Lower lobe of right lung (tissue), 2 donors: Measurements from ENCODE around the gene TXNL4A. TPM values are rescaled to one million over a fixed set of nuclear protein-coding genes. Genes with fewer than 3 reads are reported as not detected.
A peak's percentile ranks its signal among the peaks of the same experiment; 100 is the strongest.

Source experiments
- ATAC-seq, 2 donors: fragments of 200-7000 bp; cut with Tn5 transposase; one replicate each; pipeline ENCODE4 v1.9.1; 2020 to 2022; ENCODE audit warnings: mild to moderate bottlenecking in 2 of 2, moderate library complexity in 2 of 2
- DNase-seq: peaks from one replicate; pipeline ENCODE4 v3.0.0-alpha.2; 2020
- H3K27ac ChIP-seq: fragments of 200-600 bp; one replicate; pipeline ENCODE4 v1.8.0; 2022
- H3K27me3 ChIP-seq: fragments of 200-600 bp; one replicate; pipeline ENCODE4 v1.8.0; 2022; ENCODE audit warnings: low read depth
- H3K36me3 ChIP-seq: fragments of 200-600 bp; one replicate; pipeline ENCODE4 v1.8.0; 2022; ENCODE audit warnings: mild to moderate bottlenecking
- H3K4me1 ChIP-seq: fragments of 200-600 bp; one replicate; pipeline ENCODE4 v1.8.0; 2022
- H3K4me3 ChIP-seq: fragments of 200-600 bp; one replicate; pipeline ENCODE4 v1.8.0; 2022; ENCODE audit warnings: mild to moderate bottlenecking
- H3K9me3 ChIP-seq: fragments of 200-600 bp; one replicate; pipeline ENCODE4 v1.8.0; 2022
- intact Hi-C: fragments of 100-400 bp; cut with DNase I; formaldehyde crosslinking; loops from one replicate; pipeline ENCODE4 v1.11.0; 2022
- total RNA-seq: library from RNA; stranded (reverse); fragmentation: NEBNext Ultra II Directional; extraction: Animal tissue kit (Norgen Biotek cat#: 25700); gene quantifications from one replicate; pipeline ENCODE4 v1.2.1, GENCODE V29; 2021
- TF ChIP-seq, protein P1 (sequence below): fragments of 200-600 bp; IDR thresholded peaks from one replicate; pipeline ENCODE4 v1.8.0; 2022; ENCODE audit warnings: antibody characterized with exemption, mild to moderate bottlenecking
- donor health status: DM: no; HTN: yes; CAD: no; lungs with severe emphysema.

The TXNL4A gene
- total RNA-seq, 1 donor from 2014 or later, result 78.7 TPM

DNA sequence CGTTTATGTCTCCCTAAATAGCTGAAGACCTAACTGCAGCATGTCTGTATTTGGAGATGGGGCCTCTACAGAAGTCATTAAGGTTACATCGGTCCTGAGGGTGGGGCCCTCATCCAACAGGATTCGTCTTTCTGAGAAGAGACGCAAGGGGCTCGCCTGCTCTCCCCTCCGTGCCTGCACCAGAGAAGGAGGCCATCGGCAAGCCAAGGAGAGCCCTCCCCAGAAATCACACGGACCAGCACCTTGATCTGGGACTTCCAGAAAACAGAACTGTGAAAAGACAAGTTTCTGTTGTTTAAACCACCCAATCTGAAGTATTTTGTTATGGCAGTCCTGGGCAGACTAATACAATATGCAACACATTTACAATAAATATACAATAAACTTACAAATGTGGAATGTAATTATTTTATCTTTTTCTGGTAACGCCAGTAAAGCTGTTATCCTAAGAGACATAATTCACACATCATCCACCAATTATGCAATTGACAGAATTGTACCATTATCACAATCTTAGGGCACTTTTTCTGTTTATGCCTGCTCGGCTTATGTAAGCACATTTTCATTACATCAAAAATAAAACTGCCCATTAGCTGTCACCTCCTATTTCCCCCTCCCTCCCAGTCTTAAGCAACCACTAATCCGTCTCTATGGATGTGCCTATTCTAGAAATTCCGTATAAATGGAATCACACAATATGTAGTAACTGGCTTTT, 17.8 kb downstream of the TXNL4A start:
- intact Hi-C loops, result no loop called here

GRCh38 chr18:79965119-79965902, 23.1 kb downstream of the TXNL4A start:
- no peaks in the 10 kb centered on the region for H3K9me3 ChIP-seq
- H3K27ac ChIP-seq, result peak overlapping the region; percentile 85
- TF ChIP-seq, protein P1, sequence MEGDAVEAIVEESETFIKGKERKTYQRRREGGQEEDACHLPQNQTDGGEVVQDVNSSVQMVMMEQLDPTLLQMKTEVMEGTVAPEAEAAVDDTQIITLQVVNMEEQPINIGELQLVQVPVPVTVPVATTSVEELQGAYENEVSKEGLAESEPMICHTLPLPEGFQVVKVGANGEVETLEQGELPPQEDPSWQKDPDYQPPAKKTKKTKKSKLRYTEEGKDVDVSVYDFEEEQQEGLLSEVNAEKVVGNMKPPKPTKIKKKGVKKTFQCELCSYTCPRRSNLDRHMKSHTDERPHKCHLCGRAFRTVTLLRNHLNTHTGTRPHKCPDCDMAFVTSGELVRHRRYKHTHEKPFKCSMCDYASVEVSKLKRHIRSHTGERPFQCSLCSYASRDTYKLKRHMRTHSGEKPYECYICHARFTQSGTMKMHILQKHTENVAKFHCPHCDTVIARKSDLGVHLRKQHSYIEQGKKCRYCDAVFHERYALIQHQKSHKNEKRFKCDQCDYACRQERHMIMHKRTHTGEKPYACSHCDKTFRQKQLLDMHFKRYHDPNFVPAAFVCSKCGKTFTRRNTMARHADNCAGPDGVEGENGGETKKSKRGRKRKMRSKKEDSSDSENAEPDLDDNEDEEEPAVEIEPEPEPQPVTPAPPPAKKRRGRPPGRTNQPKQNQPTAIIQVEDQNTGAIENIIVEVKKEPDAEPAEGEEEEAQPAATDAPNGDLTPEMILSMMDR, result no peak
- H3K4me3 ChIP-seq, result peak overlapping the region; percentile 67
- peak; percentile 68 to 70 for ATAC-seq
- peaks cover 33% of the 10 kb centered on the region for H3K4me1 ChIP-seq
- H3K36me3 ChIP-seq, result peaks cover 28% of the 10 kb centered on the region
- intact Hi-C loops, result no loop called here
- H3K27me3 ChIP-seq, result no peaks in the 10 kb centered on the region
- peak; percentile 73 for DNase-seq

More for the DNA sequence above, 17.8 kb downstream of the TXNL4A start:
- no peak overlapping the region for H3K27ac ChIP-seq
- H3K4me3 ChIP-seq, result no peak overlapping the region
- no peaks in the 10 kb centered on the region for H3K9me3 ChIP-seq
- DNase-seq, result no peak
- no peaks in the 10 kb centered on the region for H3K27me3 ChIP-seq
- H3K36me3 ChIP-seq, result peaks cover 78% of the 10 kb centered on the region
- H3K4me1 ChIP-seq, result peaks cover 2% of the 10 kb centered on the region
- ATAC-seq, result no peak
- TF ChIP-seq, protein P1, result no peak

DNA sequence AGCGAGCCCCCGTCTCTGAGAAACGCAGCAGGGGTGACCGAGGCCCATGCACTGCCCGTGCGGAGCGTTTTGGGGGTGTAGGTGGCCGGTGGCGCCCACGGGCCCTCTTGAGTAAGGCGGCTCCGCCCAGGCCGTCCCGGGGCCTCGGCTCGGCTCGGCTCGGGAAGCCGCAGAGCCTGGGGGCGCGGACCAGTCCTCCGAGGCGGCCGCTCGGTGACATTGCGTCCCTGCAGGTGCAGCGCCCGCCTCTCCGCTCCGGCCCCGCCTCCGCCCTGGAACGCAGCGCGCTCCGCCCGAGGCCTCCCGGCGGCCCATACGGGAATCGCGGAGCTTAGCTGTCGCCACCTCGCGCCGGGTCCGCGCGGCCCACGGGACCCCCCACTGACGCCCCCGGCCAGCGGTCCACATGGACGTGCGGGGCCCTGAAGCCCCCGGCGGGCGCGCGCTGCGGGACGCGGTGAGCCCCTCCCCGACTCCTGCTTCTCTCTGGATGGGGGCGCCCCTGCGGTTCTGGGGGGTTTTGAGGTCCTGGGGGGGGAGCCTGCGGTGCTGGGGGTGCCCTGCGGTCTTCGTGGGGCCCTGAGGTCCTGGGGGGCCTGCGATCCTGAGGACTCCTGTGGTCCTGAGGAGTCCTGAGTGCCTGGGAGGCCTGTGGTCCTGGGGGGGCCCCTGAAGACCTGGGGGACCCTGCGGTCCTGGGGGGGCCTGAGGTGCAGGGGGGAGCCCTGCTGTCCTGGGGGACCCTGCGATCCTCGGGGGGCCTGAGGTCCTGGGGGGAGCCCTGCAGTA, 23.8 kb downstream of the TXNL4A start, which contains the start of gene HSBP1L1:
TSS of gene HSBP1L1 (plus strand) at position 314 of the 789 bp plus-strand sequence. CDS start at position 407, 93 bp downstream.
- ATAC-seq, result peak; percentile 90 to 91
- intact Hi-C loops, result no loop called here

GRCh38 chr18:79963658-79964329, 24.6 kb downstream of the TXNL4A start:
- peaks cover 18% of the 10 kb centered on the region for H3K36me3 ChIP-seq
- TF ChIP-seq, protein P1, result no peak
- peaks cover 42% of the 10 kb centered on the region for H3K4me1 ChIP-seq
- ATAC-seq (no peak), DNase-seq (no peak)
- H3K4me3 ChIP-seq, result peak overlapping the region; percentile 67
- no peaks in the 10 kb centered on the region for H3K27me3 ChIP-seq
- H3K9me3 ChIP-seq, result no peaks in the 10 kb centered on the region
- intact Hi-C loops, result no loop called here
- peak overlapping the region; percentile 85 for H3K27ac ChIP-seq

More for the DNA sequence above, 23.8 kb downstream of the TXNL4A start, which contains the start of gene HSBP1L1:
- Histone ChIP-seq H3K36me3 (peaks cover 21% of the 10 kb centered on the region), H3K27me3 (no peaks in the 10 kb centered on the region), H3K4me1 (peaks cover 39% of the 10 kb centered on the region), H3K27ac (peak within 1 kb of the TSS; percentile 85), H3K4me3 (peak within 1 kb of the TSS; percentile 67), H3K9me3 (no peaks in the 10 kb centered on the region)
- peak; percentile 90 for DNase-seq
- TF ChIP-seq, protein P1, result peak; percentile 54
